Parathyroid adenoma (tissue), 2 donors: ENCODE measurements around the gene DENND6B.

Experiments used
- H2AFZ ChIP-seq: fragments of 300-600 bp; sonication (generic); one replicate; pipeline ENCODE4 v1.7.0; 2017; ENCODE audit warnings: antibody characterized with exemption, mild to moderate bottlenecking
- H3K27ac ChIP-seq: fragments of 300-600 bp; sonication (generic); one replicate; pipeline ENCODE4 v1.7.0; 2017
- H3K27me3 ChIP-seq: fragments of 300-600 bp; sonication (generic); one replicate; pipeline ENCODE4 v1.7.0; 2017; ENCODE audit warnings: low read length; ENCODE audit not compliant: control insufficient read depth, insufficient read depth
- H3K36me3 ChIP-seq: fragments of 300-600 bp; sonication (generic); one replicate; pipeline ENCODE4 v1.7.0; 2017; ENCODE audit warnings: low read length; ENCODE audit not compliant: control insufficient read depth, insufficient read depth
- H3K4me1 ChIP-seq: fragments of 300-600 bp; sonication (generic); one replicate; pipeline ENCODE4 v1.7.0; 2017; ENCODE audit warnings: control low read depth
- H3K4me2 ChIP-seq: fragments of 300-600 bp; sonication (generic); one replicate; pipeline ENCODE4 v1.7.0; 2017; ENCODE audit warnings: low read length
- H3K4me3 ChIP-seq: fragments of 300-600 bp; sonication (generic); one replicate; pipeline ENCODE4 v1.7.0; 2017; ENCODE audit warnings: low read depth, low read length
- H3K79me2 ChIP-seq: fragments of 300-600 bp; sonication (generic); one replicate; pipeline ENCODE4 v1.7.0; 2017; ENCODE audit warnings: control low read depth
- H3K9ac ChIP-seq: fragments of 300-600 bp; sonication (generic); one replicate; pipeline ENCODE4 v1.7.0; 2017; ENCODE audit warnings: mild to moderate bottlenecking
- H3K9me3 ChIP-seq: fragments of 300-600 bp; sonication (generic); one replicate; pipeline ENCODE4 v1.7.0; 2017; ENCODE audit warnings: low read length; ENCODE audit not compliant: control insufficient read depth
- CTCF ChIP-seq: fragments of 300-600 bp; sonication (generic); IDR thresholded peaks from one replicate; pipeline ENCODE4 v1.7.0; 2017; ENCODE audit warnings: antibody characterized with exemption, mild to moderate bottlenecking
- donor health status: primary hyperparathyroidism.

The DENND6B gene

GRCh38 chr22:50261615-50262459 lies 65.0 kb downstream of the DENND6B start, which contains the start of gene MAPK12:
MAPK12 (minus strand) TSS chr22:50261683; CDS start chr22:50261509, 174 bp downstream.
- Histone ChIP-seq H3K79me2 (no peaks in the 10 kb centered on the region), H3K27me3 (no peaks in the 10 kb centered on the region), H3K27ac (no peak within 1 kb of the TSS), H2AFZ (peak within 1 kb of the TSS; percentile 60), H3K9ac (no peak within 1 kb of the TSS), H3K36me3 (no peaks in the 10 kb centered on the region), H3K4me3 (peak within 1 kb of the TSS; percentile 41), H3K4me2 (peak within 1 kb of the TSS; percentile 88), H3K4me1 (peaks cover 3% of the 10 kb centered on the region), H3K9me3 (no peaks in the 10 kb centered on the region)
- TF ChIP-seq CTCF: no peak

GRCh38 chr22:50260801-50261614 lies 65.8 kb downstream of the DENND6B start:
- peaks cover 3% of the 10 kb centered on the region for H3K4me1 ChIP-seq
- H3K27me3 ChIP-seq: no peaks in the 10 kb centered on the region

GRCh38 chr22:50260434-50260800 lies 66.4 kb downstream of the DENND6B start:
- peak overlapping the region; percentile 60 for H2AFZ ChIP-seq
- no peaks in the 10 kb centered on the region for H3K36me3 ChIP-seq
- no peak overlapping the region for H3K9ac ChIP-seq
- peak overlapping the region; percentile 88 for H3K4me2 ChIP-seq
- no peaks in the 10 kb centered on the region for H3K9me3 ChIP-seq
- H3K4me3 ChIP-seq: peak overlapping the region; percentile 41
- TF ChIP-seq CTCF: no peak
- H3K27me3 ChIP-seq: no peaks in the 10 kb centered on the region
- H3K4me1 ChIP-seq: peaks cover 3% of the 10 kb centered on the region
- H3K79me2 ChIP-seq: no peaks in the 10 kb centered on the region
- no peak overlapping the region for H3K27ac ChIP-seq

More at GRCh38 chr22:50260801-50261614, 65.8 kb downstream of the DENND6B start:
- no peak for TF ChIP-seq CTCF
- Histone ChIP-seq H3K9me3 (no peaks in the 10 kb centered on the region), H3K4me3 (peak overlapping the region; percentile 41), H3K36me3 (no peaks in the 10 kb centered on the region), H3K79me2 (no peaks in the 10 kb centered on the region), H3K4me2 (peak overlapping the region; percentile 88), H3K27ac (no peak overlapping the region), H3K9ac (no peak overlapping the region), H2AFZ (peak overlapping the region; percentile 60)

GRCh38 chr22:50259302-50259701 lies 67.5 kb downstream of the DENND6B start:
- Histone ChIP-seq H3K9ac (no peak overlapping the region), H2AFZ (no peak overlapping the region), H3K4me2 (no peak overlapping the region), H3K27me3 (no peaks in the 10 kb centered on the region), H3K4me3 (no peak overlapping the region), H3K36me3 (no peaks in the 10 kb centered on the region), H3K9me3 (no peaks in the 10 kb centered on the region), H3K79me2 (no peaks in the 10 kb centered on the region), H3K27ac (no peak overlapping the region), H3K4me1 (peaks cover 3% of the 10 kb centered on the region)
- TF ChIP-seq CTCF: no peak
